ENCODE measurements around the gene KDM2B. TPM values are rescaled to one million over a fixed set of nuclear protein-coding genes. Genes with fewer than 3 reads are reported as not detected.
A peak's percentile ranks its signal among the peaks of the same experiment; 100 is the strongest.

The KDM2B gene
- total RNA-seq, 1 donor from 2014 or later: 79.2 TPM

DNA sequence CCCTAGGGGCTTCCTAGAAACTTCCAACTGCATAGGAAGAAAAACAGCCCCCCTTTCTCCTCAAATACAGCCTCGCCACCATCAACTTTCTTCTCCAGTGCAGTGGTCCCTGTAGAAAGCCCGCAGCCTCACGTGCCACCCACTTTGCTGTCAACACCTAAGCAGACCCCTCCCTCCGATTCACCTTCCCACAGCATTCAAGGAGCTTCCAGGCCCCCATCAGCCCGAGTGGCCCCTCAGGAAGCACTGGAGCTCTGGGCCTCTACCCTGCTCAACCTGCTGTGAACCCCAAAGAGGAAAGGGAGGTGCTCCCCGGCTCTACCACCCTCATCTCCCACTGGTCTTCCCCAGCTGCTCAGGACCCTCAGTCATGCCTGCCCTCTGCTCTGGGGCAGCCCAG lies 125.9 kb downstream of the KDM2B start:
- Mint-ChIP-seq H3K27ac (peak overlapping the region; percentile 54), H3K27me3 (no peaks in the 10 kb centered on the region), H3K4me3 (ENCODE audit: low read depth) (no peak overlapping the region), H3K9me3 (ENCODE audit: low read depth) (no peaks in the 10 kb centered on the region), H3K36me3 (ENCODE audit: insufficient read depth) (peaks cover 5% of the 10 kb centered on the region), H3K4me1 (ENCODE audit: low read depth) (no peaks in the 10 kb centered on the region)
- DNase-seq (ENCODE audit: low spot score, unreplicated experiment): no peak
- TF ChIP-seq, protein P1, sequence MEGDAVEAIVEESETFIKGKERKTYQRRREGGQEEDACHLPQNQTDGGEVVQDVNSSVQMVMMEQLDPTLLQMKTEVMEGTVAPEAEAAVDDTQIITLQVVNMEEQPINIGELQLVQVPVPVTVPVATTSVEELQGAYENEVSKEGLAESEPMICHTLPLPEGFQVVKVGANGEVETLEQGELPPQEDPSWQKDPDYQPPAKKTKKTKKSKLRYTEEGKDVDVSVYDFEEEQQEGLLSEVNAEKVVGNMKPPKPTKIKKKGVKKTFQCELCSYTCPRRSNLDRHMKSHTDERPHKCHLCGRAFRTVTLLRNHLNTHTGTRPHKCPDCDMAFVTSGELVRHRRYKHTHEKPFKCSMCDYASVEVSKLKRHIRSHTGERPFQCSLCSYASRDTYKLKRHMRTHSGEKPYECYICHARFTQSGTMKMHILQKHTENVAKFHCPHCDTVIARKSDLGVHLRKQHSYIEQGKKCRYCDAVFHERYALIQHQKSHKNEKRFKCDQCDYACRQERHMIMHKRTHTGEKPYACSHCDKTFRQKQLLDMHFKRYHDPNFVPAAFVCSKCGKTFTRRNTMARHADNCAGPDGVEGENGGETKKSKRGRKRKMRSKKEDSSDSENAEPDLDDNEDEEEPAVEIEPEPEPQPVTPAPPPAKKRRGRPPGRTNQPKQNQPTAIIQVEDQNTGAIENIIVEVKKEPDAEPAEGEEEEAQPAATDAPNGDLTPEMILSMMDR (IDR thresholded peaks at IDR 0.05; ENCODE audit: unreplicated experiment): no peak

DNA sequence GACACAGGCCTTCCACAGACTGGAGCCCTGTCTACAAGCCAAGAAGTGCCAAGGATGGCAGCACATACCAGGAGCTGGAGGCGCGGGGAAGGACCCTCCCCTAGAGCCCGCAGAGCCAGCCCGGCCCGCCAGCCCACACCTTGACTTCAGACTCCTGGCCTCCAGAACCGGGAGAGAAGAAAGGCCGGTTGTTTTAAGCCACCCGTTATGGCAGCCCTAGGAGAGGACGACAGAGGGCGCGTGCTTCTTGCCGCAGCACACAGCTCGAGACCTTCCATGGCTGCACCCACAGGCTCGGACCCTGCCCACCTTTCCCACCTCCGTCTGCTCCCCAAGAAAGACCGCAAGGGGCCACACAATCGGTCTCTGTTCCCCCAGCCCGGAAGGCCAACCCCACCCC lies 127.2 kb downstream of the KDM2B start:
- peaks cover 8% of the 10 kb centered on the region for H3K36me3 Mint-ChIP-seq (ENCODE audit: insufficient read depth)
- TF ChIP-seq, protein P1 (IDR thresholded peaks at IDR 0.05; ENCODE audit: unreplicated experiment): no peak
- no peak overlapping the region for H3K4me3 Mint-ChIP-seq (ENCODE audit: low read depth)
- no peaks in the 10 kb centered on the region for H3K4me1 Mint-ChIP-seq (ENCODE audit: low read depth)
- no peak overlapping the region for H3K27ac Mint-ChIP-seq
- H3K27me3 Mint-ChIP-seq: no peaks in the 10 kb centered on the region
- DNase-seq (ENCODE audit: low spot score, unreplicated experiment): no peak
- H3K9me3 Mint-ChIP-seq (ENCODE audit: low read depth): no peaks in the 10 kb centered on the region

DNA sequence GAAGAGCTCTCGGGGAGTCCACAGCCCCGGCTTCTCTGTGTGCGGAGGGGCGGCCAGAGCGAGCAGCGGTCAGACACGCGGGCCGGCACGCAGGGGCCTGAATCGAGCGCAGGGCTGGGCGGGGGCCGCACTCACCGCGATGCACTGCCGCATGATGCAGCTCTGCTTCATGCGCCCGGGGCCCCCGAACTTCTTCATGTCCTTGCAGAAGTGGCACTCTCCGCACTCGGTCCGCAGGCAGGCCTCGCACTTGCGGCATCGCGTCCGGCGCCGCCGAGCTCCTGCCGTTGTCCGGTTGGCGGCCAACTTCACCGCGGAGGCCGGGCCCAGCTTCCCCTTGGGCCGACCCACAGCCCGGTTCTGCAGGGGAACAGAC lies 127.8 kb downstream of the KDM2B start:
- no peak for DNase-seq (ENCODE audit: low spot score, unreplicated experiment)
- H3K4me3 Mint-ChIP-seq (ENCODE audit: low read depth): no peak overlapping the region
- TF ChIP-seq, protein P1 (IDR thresholded peaks at IDR 0.05; ENCODE audit: unreplicated experiment): no peak
- no peak overlapping the region for H3K27ac Mint-ChIP-seq
- no peaks in the 10 kb centered on the region for H3K4me1 Mint-ChIP-seq (ENCODE audit: low read depth)
- H3K27me3 Mint-ChIP-seq: no peaks in the 10 kb centered on the region
- no peaks in the 10 kb centered on the region for H3K9me3 Mint-ChIP-seq (ENCODE audit: low read depth)
- peaks cover 9% of the 10 kb centered on the region for H3K36me3 Mint-ChIP-seq (ENCODE audit: insufficient read depth)

DNA sequence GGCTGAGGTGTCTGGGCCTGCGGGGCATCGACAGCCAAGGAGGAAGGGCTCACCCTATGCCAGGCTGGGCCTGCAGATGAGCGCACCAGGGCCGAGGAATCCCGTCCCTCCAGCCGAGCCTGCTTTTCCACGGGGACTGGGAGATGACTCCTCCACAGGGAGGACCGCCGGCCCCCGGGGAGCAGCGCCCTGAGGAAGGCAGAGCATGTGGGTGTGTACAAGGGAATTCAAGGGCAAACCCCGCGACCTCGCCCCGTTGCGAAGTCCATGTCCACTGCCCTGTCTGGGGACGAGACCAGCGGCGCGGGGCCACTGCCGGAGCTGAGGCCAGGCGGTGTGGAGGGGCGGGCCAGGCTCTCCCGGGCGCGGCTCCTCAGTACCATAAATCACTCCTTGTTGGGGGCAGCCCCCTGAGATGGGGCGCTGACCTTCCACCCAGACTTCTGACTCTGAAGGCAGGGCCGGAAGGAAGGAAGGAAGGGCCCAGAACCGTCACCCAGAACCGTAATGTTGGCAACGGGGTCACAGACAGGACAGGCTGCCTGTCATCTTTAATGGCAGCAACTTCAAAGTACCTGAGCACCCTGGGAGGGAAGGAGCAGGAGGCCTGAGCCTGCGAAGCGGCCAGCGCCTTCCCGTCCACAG lies 128.4 kb downstream of the KDM2B start:
- H3K27ac Mint-ChIP-seq: no peak overlapping the region

DNA sequence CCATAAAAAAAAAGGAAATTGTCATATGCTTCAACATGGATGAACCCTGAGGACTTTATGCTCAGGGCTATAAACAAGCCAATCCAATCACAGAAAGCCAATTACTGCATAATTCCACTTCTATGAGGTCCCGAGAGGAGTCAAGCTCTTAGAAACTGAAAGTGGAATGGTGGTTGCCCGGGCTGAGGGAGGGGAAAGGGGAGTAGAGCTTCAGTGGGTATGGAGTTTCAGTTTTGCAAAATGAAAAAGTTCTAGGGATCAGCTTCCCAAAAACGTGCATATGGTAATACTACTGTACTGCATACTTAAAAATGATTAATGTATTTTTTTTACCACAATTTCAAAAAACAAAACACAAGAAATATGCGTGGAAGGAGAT lies 128.9 kb downstream of the KDM2B start:
- H3K36me3 Mint-ChIP-seq (ENCODE audit: insufficient read depth): peaks cover 9% of the 10 kb centered on the region
- H3K4me1 Mint-ChIP-seq (ENCODE audit: low read depth): no peaks in the 10 kb centered on the region
- TF ChIP-seq, protein P1 (IDR thresholded peaks at IDR 0.05; ENCODE audit: unreplicated experiment): no peak
- H3K27me3 Mint-ChIP-seq: no peaks in the 10 kb centered on the region
- no peak overlapping the region for H3K27ac Mint-ChIP-seq
- no peak overlapping the region for H3K4me3 Mint-ChIP-seq (ENCODE audit: low read depth)
- DNase-seq (ENCODE audit: low spot score, unreplicated experiment): no peak
- H3K9me3 Mint-ChIP-seq (ENCODE audit: low read depth): no peaks in the 10 kb centered on the region

More for the DNA sequence above, 128.4 kb downstream of the KDM2B start:
- DNase-seq (ENCODE audit: low spot score, unreplicated experiment): no peak
- TF ChIP-seq, protein P1 (IDR thresholded peaks at IDR 0.05; ENCODE audit: unreplicated experiment): no peak
- Mint-ChIP-seq H3K36me3 (ENCODE audit: insufficient read depth) (peaks cover 9% of the 10 kb centered on the region), H3K27me3 (no peaks in the 10 kb centered on the region), H3K4me3 (ENCODE audit: low read depth) (no peak overlapping the region), H3K9me3 (ENCODE audit: low read depth) (no peaks in the 10 kb centered on the region), H3K4me1 (ENCODE audit: low read depth) (no peaks in the 10 kb centered on the region)

Measured in progenitor cell of endocrine pancreas (in vitro differentiated cells).